GM12864 (cell line): ENCODE data around the gene PCDH9.

Experiments used
- DNase-seq: peaks from one replicate; pipeline ENCODE4 v3.0.0-alpha.2; 2011; ENCODE audit warnings: low read depth
- H3K4me3 ChIP-seq: 2 replicates; pipeline ENCODE4 v1.5.1; 2011; ENCODE audit warnings: mild to moderate bottlenecking, low read depth, low read length, control low read depth
- CTCF ChIP-seq: IDR thresholded peaks from 2 replicates; pipeline ENCODE4 v1.5.1; 2011; ENCODE audit warnings: low read depth, mild to moderate bottlenecking, moderate library complexity, low read length, control low read depth, inconsistent platforms; ENCODE audit errors: missing control alignments

PCDH9 gene

GRCh38 chr13:67161176-67161575 lies 69.0 kb downstream of the PCDH9 start:
- no peak overlapping the region for H3K4me3 ChIP-seq
- no peak for TF ChIP-seq CTCF
- no peak for DNase-seq

GRCh38 chr13:67158903-67159302 lies 71.2 kb downstream of the PCDH9 start:
- DNase-seq = no peak
- H3K4me3 ChIP-seq = no peak overlapping the region
- TF ChIP-seq CTCF = no peak

GRCh38 chr13:67156723-67157060 lies 73.4 kb downstream of the PCDH9 start:
- H3K4me3 ChIP-seq = no peak overlapping the region
- DNase-seq = no peak
- TF ChIP-seq CTCF = no peak

GRCh38 chr13:67155898-67156722 lies 74.0 kb downstream of the PCDH9 start:
- no peak for TF ChIP-seq CTCF
- H3K4me3 ChIP-seq = no peak overlapping the region
- DNase-seq = no peak

- TF ChIP-seq CTCF = no peak
- H3K4me3 ChIP-seq = no peak overlapping the region
- DNase-seq = no peak
Measured at GRCh38 chr13:67152085-67152484, 78.1 kb downstream of the PCDH9 start.

- no peak for DNase-seq
- H3K4me3 ChIP-seq = no peak overlapping the region
- no peak for TF ChIP-seq CTCF
Measured at GRCh38 chr13:67151652-67152051, 78.5 kb downstream of the PCDH9 start.

GRCh38 chr13:67150608-67151007 lies 79.5 kb downstream of the PCDH9 start:
- no peak for TF ChIP-seq CTCF
- no peak overlapping the region for H3K4me3 ChIP-seq
- no peak for DNase-seq
